HepG2 (cell line): ENCODE measurements around the gene HEXD. TPM values are rescaled to one million over a fixed set of nuclear protein-coding genes. Genes with fewer than 3 reads are reported as not detected.
A peak's percentile ranks its signal among the peaks of the same experiment; 100 is the strongest.

ENCODE experiments used
- ATAC-seq: fragments of 200-7000 bp; cut with Tn5 transposase; 3 replicates; pipeline ENCODE4 v1.9.1; 2020; ENCODE audit warnings: mild to moderate bottlenecking, moderate library complexity
- BruUV-seq: library from RNA; stranded (reverse); fragments of 400-500 nt; replicated peaks from 2 replicates; lab custom pipeline; 2021; lab: Mats Ljungman, UMichigan
- CTCF ChIA-PET: fragments of 300-600 bp; formaldehyde crosslinking; extraction: SDS; loops from one replicate; lab custom pipeline; 2021; ENCODE audit warnings: low total read pairs, inconsistent platforms, low intra/inter-chr PET ratio; lab: Yijun Ruan, JAX
- POLR2A ChIA-PET: fragments of 350-600 bp; sonication (Branson Sonifier 250); formaldehyde crosslinking; loops from one replicate; lab custom pipeline; 2020; ENCODE audit warnings: antibody characterized with exemption, inconsistent platforms; lab: Yijun Ruan, JAX
- DNase-seq: peaks from one replicate; pipeline ENCODE4 v3.0.0-alpha.2; 2015; ENCODE audit warnings: low spot score
- FAIRE-seq: peaks from 3 replicates; lab custom pipeline; 2011; peaks lifted over from hg19 to GRCh38; lab: Jason Lieb, UNC
- H2AFZ ChIP-seq: one replicate; pipeline ENCODE4 v1.6.1; 2011; ENCODE audit warnings: low read length, inconsistent platforms
- H3K27ac ChIP-seq: fragments of 300-600 bp; 3 replicates; pipeline ENCODE4 v1.8.0; 2011; ENCODE audit warnings: mixed run types, mild to moderate bottlenecking, mixed read lengths, low read length, inconsistent platforms; ENCODE audit not compliant: insufficient read depth; ENCODE audit errors: extremely low read length
- H3K27me3 ChIP-seq, 2 experiments: fragments of 200-600 bp in 1 of 2; 2 replicates in 1 of 2; 3 replicates in 1 of 2; pipeline versions ENCODE4 v1.6.0 to v1.8.0; 2011; ENCODE audit warnings: low read length in 2 of 2, mild to moderate bottlenecking in 2 of 2, moderate library complexity in 2 of 2, inconsistent platforms in 1 of 2; ENCODE audit not compliant: insufficient read depth in 2 of 2, control insufficient read depth in 1 of 2
- H3K36me3 ChIP-seq, 2 experiments: fragments of 200-600 bp in 1 of 2; replicated peaks in 1 of 2; 2 replicates in 1 of 2; 3 replicates in 1 of 2; pipeline versions ENCODE4 v1.5.1 to v1.8.0; 2011; ENCODE audit warnings: low read length in 2 of 2, inconsistent platforms in 1 of 2; ENCODE audit not compliant: insufficient read depth in 2 of 2, control insufficient read depth in 1 of 2
- H3K4me1 ChIP-seq: 2 replicates; pipeline ENCODE4 v1.5.1; 2012; ENCODE audit warnings: low read length, inconsistent platforms; ENCODE audit not compliant: insufficient read depth
- H3K4me2 ChIP-seq: 2 replicates; pipeline ENCODE4 v1.6.0; 2011; ENCODE audit warnings: low read depth, low read length, inconsistent platforms
- H3K4me3 ChIP-seq, 3 experiments: fragments of 200-600 bp in 1 of 3; sonication (generic), shearing (Covaris generic) in 1 of 3; replicated peaks in 1 of 3; 2 replicates each; pipeline ENCODE4 v1.5.1; 2011 to 2016; ENCODE audit warnings: low read length in 3 of 3, inconsistent platforms in 2 of 3, low read depth in 2 of 3, mild to moderate bottlenecking in 2 of 3, control low read depth in 1 of 3, mixed read lengths in 1 of 3; ENCODE audit not compliant: insufficient read depth in 1 of 3
- H3K79me2 ChIP-seq: one replicate; pipeline ENCODE4 v1.6.1; 2011; ENCODE audit warnings: low read length, inconsistent platforms; ENCODE audit not compliant: insufficient read depth
- H3K9ac ChIP-seq: 2 replicates; pipeline ENCODE4 v1.6.0; 2011; ENCODE audit warnings: mild to moderate bottlenecking, low read depth, low read length, inconsistent platforms; ENCODE audit not compliant: insufficient read depth
- H3K9me3 ChIP-seq: 2 replicates; pipeline ENCODE4 v1.5.1; 2012; ENCODE audit warnings: mild to moderate bottlenecking, low read length
- H4K20me1 ChIP-seq: 2 replicates; pipeline ENCODE4 v1.6.0; 2011; ENCODE audit warnings: inconsistent platforms, mild to moderate bottlenecking, low read length, moderate library complexity; ENCODE audit not compliant: insufficient read depth
- CAMTA2 ChIP-seq: sonication (generic); formaldehyde crosslinking; IDR thresholded peaks from 2 replicates; pipeline ENCODE4 v1.4.0; 2020; ENCODE audit warnings: mild to moderate bottlenecking, missing genetic modification reagents, borderline replicate concordance
- FLYWCH1 ChIP-seq: sonication (generic); formaldehyde crosslinking; IDR thresholded peaks from 2 replicates; pipeline ENCODE4 v1.8.1; 2023; ENCODE audit warnings: mild to moderate bottlenecking, missing genetic modification reagents
- HNRNPL ChIP-seq: fragments of 200-400 bp; formaldehyde crosslinking; IDR thresholded peaks from 2 replicates; pipeline ENCODE4 v1.6.1; 2017; ENCODE audit warnings: mild to moderate bottlenecking, low read depth, low read length
- HOXA5 ChIP-seq: sonication (generic); formaldehyde crosslinking; IDR thresholded peaks from 2 replicates; pipeline ENCODE4 v1.4.0; 2020; ENCODE audit warnings: missing genetic modification reagents
- KAT2B ChIP-seq: fragments of 150-350 bp; IDR thresholded peaks from 2 replicates; pipeline ENCODE4 v1.6.1; 2014; ENCODE audit warnings: low read depth, low read length, borderline replicate concordance
- KDM5B ChIP-seq: sonication (generic); formaldehyde crosslinking; IDR thresholded peaks from 2 replicates; pipeline ENCODE4 v1.4.0; 2020; ENCODE audit warnings: missing genetic modification reagents, mild to moderate bottlenecking, borderline replicate concordance
- KLF6 ChIP-seq: IDR thresholded peaks from 2 replicates; pipeline ENCODE4 v1.8.0; 2016; ENCODE audit warnings: missing biosample characterization, missing genetic modification reagents
- PAWR ChIP-seq: sonication (generic); formaldehyde crosslinking; IDR thresholded peaks from 2 replicates; pipeline ENCODE4 v1.4.0; 2020; ENCODE audit warnings: missing genetic modification reagents, mild to moderate bottlenecking, borderline replicate concordance
- PHF8 ChIP-seq: sonication (generic); formaldehyde crosslinking; IDR thresholded peaks from 2 replicates; pipeline ENCODE4 v1.5.0; 2020; ENCODE audit warnings: missing genetic modification reagents
- RARG ChIP-seq: sonication (generic); formaldehyde crosslinking; IDR thresholded peaks from 2 replicates; pipeline ENCODE4 v1.4.0; 2020; ENCODE audit warnings: low read depth, mild to moderate bottlenecking, missing genetic modification reagents
- YY1 ChIP-seq: IDR thresholded peaks from 2 replicates; pipeline ENCODE4 v1.6.1; 2011; ENCODE audit warnings: low read length, low read depth, moderate library complexity, mild to moderate bottlenecking; ENCODE audit not compliant: insufficient read depth, insufficient replicate concordance
- ZFP36L1 ChIP-seq: sonication (generic); formaldehyde crosslinking; IDR thresholded peaks from 2 replicates; pipeline ENCODE4 v1.8.0; 2022; ENCODE audit warnings: mild to moderate bottlenecking, missing genetic modification reagents, moderate library complexity
- ZNF605 ChIP-seq: sonication (generic); formaldehyde crosslinking; IDR thresholded peaks from 2 replicates; pipeline ENCODE4 v1.8.0; 2022; ENCODE audit warnings: mild to moderate bottlenecking, missing genetic modification reagents
- WGBS: methylation state at CpG from one replicate; pipeline ENCODE4 v1.1.6; 2017; ENCODE audit warnings: low lambda C conversion rate; 5-methylcytosine and 5-hydroxymethylcytosine counted together
- in situ Hi-C: cut with HindIII; loops from 2 replicates; pipeline ENCODE4 v1.10.0; 2017; ENCODE audit warnings: low pct_unique_long_range_greater_than_20kb; ENCODE audit not compliant: extremely low pct_ligation_motif_present
- intact Hi-C: fragments of 100-400 bp; cut with micrococcal nuclease; formaldehyde crosslinking; loops from one replicate; pipeline ENCODE4 v1.10.0; 2022; ENCODE audit not compliant: unreplicated experiment
- polyA plus RNA-seq, 8 experiments: library from polyadenylated mRNA; depleted of rRNA in 3 of 8; stranded (reverse) in 7 of 8; unstranded in 1 of 8; fragments of >200 nt; fragmentation: Illumina TruSeq in 4 of 8; extraction: Trizol in 4 of 8; gene quantifications; 2 replicates each; pipeline versions ENCODE4 v1.2.1 to v1.2.3, GENCODE V29; 2011 to 2016; ENCODE audit warnings: low read depth in 4 of 8, missing spikeins in 1 of 8, mixed read lengths in 1 of 8; ENCODE audit not compliant: insufficient read depth in 1 of 8
- total RNA-seq, 5 experiments: library from RNA; depleted of rRNA; stranded (reverse); fragments of >200 nt; fragmentation: Illumina TruSeq; extraction: Trizol; gene quantifications; 2 replicates each; pipeline ENCODE4 v1.2.3, GENCODE V29; 2016; ENCODE audit warnings: low read depth in 1 of 5
- TF ChIP-seq, protein P1 (sequence below): sonication (generic); formaldehyde crosslinking; conservative IDR thresholded peaks from 2 replicates; pipeline ENCODE4 v1.8.0; 2022; ENCODE audit warnings: mild to moderate bottlenecking, moderate library complexity, missing genetic modification reagents

The HEXD gene
- total and polyA plus RNA-seq, 2 of the 13 experiments (the other 11 are each of a cell fraction or from before 2014, with no cell fraction given): 22.3 to 41.8 TPM

DNA sequence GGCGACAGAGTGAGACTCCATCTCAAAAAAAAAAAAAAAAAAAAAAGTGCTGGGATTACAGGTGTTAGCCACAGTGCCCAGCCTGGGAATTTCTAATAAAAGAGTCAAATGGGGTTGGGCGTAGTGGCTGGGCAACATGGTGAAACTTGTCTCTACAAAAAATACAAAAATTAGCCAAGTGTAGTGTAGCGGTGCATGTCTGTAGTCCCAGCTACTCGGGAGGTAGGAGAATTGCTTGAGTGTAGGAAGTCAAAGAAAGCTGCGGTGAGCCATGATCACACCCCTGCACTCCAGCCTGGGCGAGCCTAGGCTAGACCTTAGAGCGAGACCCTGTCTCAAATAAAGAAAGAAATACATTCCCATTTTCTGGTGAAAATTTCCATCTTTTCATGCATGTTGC is 48.9 kb upstream of the HEXD start:
- Histone ChIP-seq H3K4me2 (no peak overlapping the region), H4K20me1 (no peaks in the 10 kb centered on the region), H2AFZ (no peak overlapping the region), H3K36me3 (no peaks in the 10 kb centered on the region), H3K4me3 (no peak overlapping the region), H3K9ac (no peak overlapping the region), H3K9me3 (no peaks in the 10 kb centered on the region), H3K4me1 (peaks cover 79% of the 10 kb centered on the region), H3K27me3 (no peaks in the 10 kb centered on the region), H3K79me2 (no peaks in the 10 kb centered on the region), H3K27ac (peak overlapping the region; percentile 11)
- no peak for TF ChIP-seq HNRNPL
- TF ChIP-seq KAT2B: no peak
- intact Hi-C loops (no loop called here), in situ Hi-C loops (no loop called here)
- no TSS peak for BruUV-seq
- ChIA-PET POLR2A (interaction anchor here (2.0 kb wide), 1 partner anchor 11 kb away, joined by 10 read pairs; no protein-coding TSS in a partner anchor), CTCF (no interaction called here)
- ATAC-seq: no peak
- no peak for FAIRE-seq
- DNase-seq: no peak
- 89% methylated on average over 7 of the region's 7 CpGs for WGBS

DNA sequence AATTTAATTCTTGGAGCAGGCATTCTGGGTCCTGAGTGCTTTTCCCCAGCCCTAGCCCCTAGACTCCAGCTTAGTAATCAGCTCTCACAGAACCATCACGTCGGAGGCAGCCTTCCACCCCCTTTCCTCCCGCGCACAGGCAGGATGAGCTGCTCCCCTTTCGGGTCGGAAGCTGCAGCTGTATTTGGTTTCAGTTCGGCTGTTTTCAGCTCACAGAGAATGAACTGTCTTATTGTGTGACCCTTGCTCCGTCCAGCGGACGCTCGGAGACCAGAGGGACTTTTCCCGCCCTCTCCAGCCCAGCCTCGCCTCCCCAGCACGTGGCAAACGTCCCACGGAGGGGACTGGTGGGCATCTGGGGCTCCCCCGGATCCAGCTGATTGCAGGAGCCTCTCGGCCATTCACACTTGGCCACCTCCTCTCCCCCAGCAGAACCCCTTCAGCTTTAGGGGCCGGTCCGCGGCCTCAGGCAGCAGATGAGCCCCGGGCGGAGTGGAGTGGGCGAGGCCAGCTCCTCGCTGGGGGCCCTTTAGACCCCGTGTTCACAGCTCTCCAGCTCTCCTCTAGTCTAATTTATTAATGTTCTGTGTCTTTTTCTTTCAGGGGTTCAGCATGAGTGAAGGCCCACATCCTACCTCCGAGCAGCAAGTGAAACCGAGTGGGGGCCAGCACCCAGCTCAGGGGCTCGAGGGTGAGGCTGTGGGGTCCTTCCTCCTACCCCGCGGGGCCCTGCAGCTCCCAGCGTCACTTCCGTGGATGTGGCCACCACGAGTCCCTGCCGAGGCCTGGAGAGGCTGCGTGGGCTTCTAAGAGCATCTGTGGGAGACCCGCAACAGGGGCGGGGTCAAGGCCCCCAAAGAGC is 47.4 kb upstream of the HEXD start:
- H3K27ac ChIP-seq: peak overlapping the region; percentile 47
- no peaks in the 10 kb centered on the region for H3K79me2 ChIP-seq
- 59% methylated on average over 32 of the region's 38 CpGs for WGBS
- H4K20me1 ChIP-seq: no peaks in the 10 kb centered on the region
- FAIRE-seq: peak; percentile 86
- CTCF ChIA-PET: no interaction called here
- no peaks in the 10 kb centered on the region for H3K27me3 ChIP-seq
- no peak overlapping the region for H2AFZ ChIP-seq
- POLR2A ChIA-PET: interaction anchor here (0.9 to 2.0 kb wide), 9 partner anchors 9 to 198 kb away, joined by 3 to 10 read pairs (median 3); no protein-coding TSS in a partner anchor
- ATAC-seq: peak; percentile 13; the same call in 2 of the 3 replicates
- no peak for DNase-seq
- no TSS peak for BruUV-seq
- in situ Hi-C loops: no loop called here
- no peaks in the 10 kb centered on the region for H3K9me3 ChIP-seq
- peak overlapping the region; percentile 17 to 59 (median 39); a peak in 5 of 6 replicates for H3K4me3 ChIP-seq
- H3K36me3 ChIP-seq: no peaks in the 10 kb centered on the region
- H3K9ac ChIP-seq: peak overlapping the region; percentile 16; the same call in 1 of the 2 replicates
- intact Hi-C loops: no loop called here
- peak overlapping the region; percentile 72 for H3K4me2 ChIP-seq
- H3K4me1 ChIP-seq: peaks cover 73% of the 10 kb centered on the region
- TF ChIP-seq CAMTA2: peak; percentile 88; the same call in 1 of the 2 replicates
- TF ChIP-seq ZNF605 (CRISPR knock-in tag): peak; percentile 99
- TF ChIP-seq, protein P1, sequence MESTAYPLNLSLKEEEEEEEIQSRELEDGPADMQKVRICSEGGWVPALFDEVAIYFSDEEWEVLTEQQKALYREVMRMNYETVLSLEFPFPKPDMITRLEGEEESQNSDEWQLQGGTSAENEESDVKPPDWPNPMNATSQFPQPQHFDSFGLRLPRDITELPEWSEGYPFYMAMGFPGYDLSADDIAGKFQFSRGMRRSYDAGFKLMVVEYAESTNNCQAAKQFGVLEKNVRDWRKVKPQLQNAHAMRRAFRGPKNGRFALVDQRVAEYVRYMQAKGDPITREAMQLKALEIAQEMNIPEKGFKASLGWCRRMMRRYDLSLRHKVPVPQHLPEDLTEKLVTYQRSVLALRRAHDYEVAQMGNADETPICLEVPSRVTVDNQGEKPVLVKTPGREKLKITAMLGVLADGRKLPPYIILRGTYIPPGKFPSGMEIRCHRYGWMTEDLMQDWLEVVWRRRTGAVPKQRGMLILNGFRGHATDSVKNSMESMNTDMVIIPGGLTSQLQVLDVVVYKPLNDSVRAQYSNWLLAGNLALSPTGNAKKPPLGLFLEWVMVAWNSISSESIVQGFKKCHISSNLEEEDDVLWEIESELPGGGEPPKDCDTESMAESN (CRISPR knock-in tag): peak; percentile 73
- TF ChIP-seq RARG (CRISPR knock-in tag): 0 out of 2 replicates have a peak, but pooled peaks have one; percentile 44
- peak; percentile 81; the same call in 1 of the 2 replicates for TF ChIP-seq KLF6 (CRISPR knock-in tag)
- peak; percentile 93 for TF ChIP-seq FLYWCH1 (CRISPR knock-in tag)
- TF ChIP-seq PAWR (CRISPR knock-in tag): 0 out of 2 replicates have a peak, but pooled peaks have one; percentile 45
- peak; percentile 82 for TF ChIP-seq HOXA5 (CRISPR knock-in tag)
- peak; percentile 74; the same call in 1 of the 2 replicates for TF ChIP-seq ZFP36L1 (CRISPR knock-in tag)
- TF ChIP-seq PHF8 (CRISPR knock-in tag): peak; percentile 46; the same call in 1 of the 2 replicates
- TF ChIP-seq KDM5B (CRISPR knock-in tag): peak; percentile 99
- no peak for TF ChIP-seq YY1
